CD4-positive, alpha-beta T cell (primary cell): ENCODE results near the gene ZNF467. TPM values are rescaled to one million over a fixed set of nuclear protein-coding genes. Genes with fewer than 3 reads are reported as not detected.

Experiments
- ATAC-seq: fragments of 200-7000 bp; cut with Tn5 transposase; one replicate; pipeline ENCODE4 v1.10.0; 2022; ENCODE audit warnings: mild to moderate bottlenecking; ENCODE audit not compliant: poor library complexity
- CTCF ChIA-PET: fragments of 350-600 bp; sonication (Branson Sonifier 250); formaldehyde crosslinking; loops from one replicate; lab custom pipeline; 2021; ENCODE audit warnings: antibody characterized with exemption, inconsistent platforms; lab: Charles Lee
- POLR2A ChIA-PET: fragments of 350-600 bp; sonication (Branson Sonifier 250); formaldehyde crosslinking; loops from one replicate; lab custom pipeline; 2021; ENCODE audit warnings: antibody characterized with exemption, inconsistent platforms; lab: Charles Lee
- DNase-seq, 14 experiments: peaks; one replicate each; pipeline ENCODE4 v3.0.0-alpha.2; 2013 to 2020; ENCODE audit warnings: mixed read lengths in 2 of 14
- H3K27ac ChIP-seq, 2 donors: one replicate each; pipeline versions ENCODE4 v1.5.1 to v1.7.0; 2013; ENCODE audit warnings: low read length in 2 of 2, low read depth in 1 of 2, mild to moderate bottlenecking in 1 of 2
- H3K27me3 ChIP-seq, 2 experiments: 1 replicate in 1 of 2; 2 replicates in 1 of 2; pipeline versions ENCODE4 v1.6.1 to v1.7.0; 2013; ENCODE audit warnings: low read length in 2 of 2, control low read depth in 1 of 2, mild to moderate bottlenecking in 1 of 2, moderate library complexity in 1 of 2; ENCODE audit not compliant: insufficient read depth in 2 of 2, control insufficient read depth in 1 of 2
- H3K36me3 ChIP-seq: one replicate; pipeline ENCODE4 v1.6.1; 2013; ENCODE audit warnings: low read length, control low read depth; ENCODE audit not compliant: insufficient read depth
- H3K4me1 ChIP-seq: one replicate; pipeline ENCODE4 v1.6.1; 2013; ENCODE audit warnings: low read length, control low read depth; ENCODE audit not compliant: insufficient read depth
- H3K4me3 ChIP-seq: one replicate; pipeline ENCODE4 v1.5.1; 2013; ENCODE audit warnings: mild to moderate bottlenecking, low read length, moderate library complexity
- H3K9me3 ChIP-seq, 2 experiments: 1 replicate in 1 of 2; 2 replicates in 1 of 2; pipeline versions ENCODE4 v1.6.1 to v1.7.0; 2013; ENCODE audit warnings: low read length in 2 of 2, mild to moderate bottlenecking in 2 of 2, control low read depth in 1 of 2, moderate library complexity in 1 of 2; ENCODE audit not compliant: control insufficient read depth in 1 of 2, insufficient read depth in 1 of 2
- H3K27ac Mint-ChIP-seq: one replicate; pipeline ENCODE4 v1.8.0; 2020; ENCODE audit warnings: mixed read lengths
- H3K27me3 Mint-ChIP-seq: one replicate; pipeline ENCODE4 v1.8.0; 2021; ENCODE audit warnings: mixed read lengths
- H3K36me3 Mint-ChIP-seq: one replicate; pipeline ENCODE4 v1.8.0; 2021; ENCODE audit warnings: low read depth, mixed read lengths
- H3K4me1 Mint-ChIP-seq: one replicate; pipeline ENCODE4 v1.8.0; 2021; ENCODE audit warnings: low read depth, mixed read lengths
- H3K4me3 Mint-ChIP-seq: one replicate; pipeline ENCODE4 v1.8.0; 2020; ENCODE audit warnings: mild to moderate bottlenecking, mixed read lengths
- H3K9me3 Mint-ChIP-seq: one replicate; pipeline ENCODE4 v1.8.0; 2020; ENCODE audit warnings: mixed read lengths
- CTCF ChIP-seq: fragments of 200-600 bp; IDR thresholded peaks from one replicate; pipeline ENCODE4 v1.8.0; 2022; ENCODE audit warnings: antibody characterized with exemption, mild to moderate bottlenecking
- intact Hi-C, 2 experiments: fragments of 100-400 bp; cut with DNase I in 1 of 2; cut with micrococcal nuclease in 1 of 2; formaldehyde crosslinking; loops; one replicate each; pipeline versions ENCODE4 v1.15.1 to v1.9.0; 2023 to 2025; cut with DNase I, micrococcal nuclease
- total RNA-seq, 174 experiments: library from RNA in 2 of 174; stranded (reverse) in 2 of 174; gene quantifications; one replicate each; pipeline ENCODE4 v1.2.3 and lab custom pipeline; 2021 to 2026

The ZNF467 gene
- total RNA-seq, 2 experiments from 2014 or later, result 4.1 to 4.3 TPM

GRCh38 chr7:149732611-149733010 lies 40.8 kb downstream of the ZNF467 start:
- TF ChIP-seq CTCF, result no peak
- H3K4me1 ChIP-seq, result peaks cover 9% of the 10 kb centered on the region
- ChIA-PET POLR2A (no interaction called here), CTCF (interaction anchor here (2.5 kb wide), 1 partner anchor 10 kb away, joined by 9 read pairs; no protein-coding TSS in a partner anchor)
- ATAC-seq (no peak), DNase-seq (no peak)
- peaks cover 42% of the 10 kb centered on the region for H3K36me3 Mint-ChIP-seq
- H3K36me3 ChIP-seq, result peaks cover 35% of the 10 kb centered on the region
- H3K4me1 Mint-ChIP-seq, result peaks cover 15% of the 10 kb centered on the region
- no peak overlapping the region for H3K4me3 Mint-ChIP-seq
- no peaks in the 10 kb centered on the region for H3K9me3 ChIP-seq
- no peaks in the 10 kb centered on the region for H3K9me3 Mint-ChIP-seq
- no peak overlapping the region for H3K27ac Mint-ChIP-seq
- H3K27ac ChIP-seq, result no peak overlapping the region
- H3K4me3 ChIP-seq, result no peak overlapping the region
- peaks cover 0 to 10% of the 10 kb centered on the region in 2 experiments for H3K27me3 ChIP-seq
- intact Hi-C loops, result no loop called here
- H3K27me3 Mint-ChIP-seq, result peaks cover 22% of the 10 kb centered on the region

GRCh38 chr7:149732111-149732561 lies 41.3 kb downstream of the ZNF467 start:
- intact Hi-C loops, result no loop called here
- peaks cover 0 to 10% of the 10 kb centered on the region in 2 experiments for H3K27me3 ChIP-seq
- no peak overlapping the region for H3K27ac ChIP-seq
- peaks cover 9% of the 10 kb centered on the region for H3K4me1 ChIP-seq
- no peak for TF ChIP-seq CTCF
- H3K36me3 ChIP-seq, result peaks cover 39% of the 10 kb centered on the region
- ChIA-PET POLR2A (no interaction called here), CTCF (interaction anchor here (2.5 kb wide), 1 partner anchor 10 kb away, joined by 9 read pairs; no protein-coding TSS in a partner anchor)
- no peaks in the 10 kb centered on the region for H3K9me3 ChIP-seq
- H3K4me3 ChIP-seq, result no peak overlapping the region
- ATAC-seq, result no peak
- H3K4me1 Mint-ChIP-seq, result peaks cover 15% of the 10 kb centered on the region
- DNase-seq, result no peak
- no peak overlapping the region for H3K27ac Mint-ChIP-seq
- H3K4me3 Mint-ChIP-seq, result no peak overlapping the region
- H3K27me3 Mint-ChIP-seq, result peaks cover 18% of the 10 kb centered on the region
- peaks cover 47% of the 10 kb centered on the region for H3K36me3 Mint-ChIP-seq
- no peaks in the 10 kb centered on the region for H3K9me3 Mint-ChIP-seq

- H3K9me3 Mint-ChIP-seq, result no peaks in the 10 kb centered on the region
- no peak overlapping the region for H3K4me3 ChIP-seq
- CTCF ChIA-PET, result interaction anchor here (2.5 kb wide), 1 partner anchor 11 kb away, joined by 9 read pairs; no protein-coding TSS in a partner anchor
- H3K4me1 ChIP-seq, result peaks cover 4% of the 10 kb centered on the region
- TF ChIP-seq CTCF, result no peak
- H3K36me3 Mint-ChIP-seq, result peaks cover 54% of the 10 kb centered on the region
- H3K27ac Mint-ChIP-seq, result no peak overlapping the region
- DNase-seq (no peak), ATAC-seq (no peak)
- peaks cover 43% of the 10 kb centered on the region for H3K36me3 ChIP-seq
- peaks cover 0 to 3% of the 10 kb centered on the region in 2 experiments for H3K27me3 ChIP-seq
- H3K27ac ChIP-seq, result no peak overlapping the region
- H3K4me1 Mint-ChIP-seq, result peaks cover 11% of the 10 kb centered on the region
- H3K9me3 ChIP-seq, result no peaks in the 10 kb centered on the region
- H3K27me3 Mint-ChIP-seq, result peaks cover 10% of the 10 kb centered on the region
- intact Hi-C loops, result no loop called here
- POLR2A ChIA-PET, result no interaction called here
- no peak overlapping the region for H3K4me3 Mint-ChIP-seq
Observed at GRCh38 chr7:149731207-149731955, 42.0 kb downstream of the ZNF467 start.
